GM19351 (cell line): ENCODE results near the gene USP4.
"Not testable (repeated sequence)": the region's sequence is repeated elsewhere in the genome, so short reads cannot be mapped to it uniquely, and the experiment has no call there.

ENCODE experiments used
- ATAC-seq: cut with Tn5 transposase; IDR thresholded peaks from one replicate; pipeline ENCODE4 v1.9.1; 2021; ENCODE audit warnings: mild to moderate bottlenecking, moderate library complexity; ENCODE audit not compliant: unreplicated experiment

The USP4 gene

DNA sequence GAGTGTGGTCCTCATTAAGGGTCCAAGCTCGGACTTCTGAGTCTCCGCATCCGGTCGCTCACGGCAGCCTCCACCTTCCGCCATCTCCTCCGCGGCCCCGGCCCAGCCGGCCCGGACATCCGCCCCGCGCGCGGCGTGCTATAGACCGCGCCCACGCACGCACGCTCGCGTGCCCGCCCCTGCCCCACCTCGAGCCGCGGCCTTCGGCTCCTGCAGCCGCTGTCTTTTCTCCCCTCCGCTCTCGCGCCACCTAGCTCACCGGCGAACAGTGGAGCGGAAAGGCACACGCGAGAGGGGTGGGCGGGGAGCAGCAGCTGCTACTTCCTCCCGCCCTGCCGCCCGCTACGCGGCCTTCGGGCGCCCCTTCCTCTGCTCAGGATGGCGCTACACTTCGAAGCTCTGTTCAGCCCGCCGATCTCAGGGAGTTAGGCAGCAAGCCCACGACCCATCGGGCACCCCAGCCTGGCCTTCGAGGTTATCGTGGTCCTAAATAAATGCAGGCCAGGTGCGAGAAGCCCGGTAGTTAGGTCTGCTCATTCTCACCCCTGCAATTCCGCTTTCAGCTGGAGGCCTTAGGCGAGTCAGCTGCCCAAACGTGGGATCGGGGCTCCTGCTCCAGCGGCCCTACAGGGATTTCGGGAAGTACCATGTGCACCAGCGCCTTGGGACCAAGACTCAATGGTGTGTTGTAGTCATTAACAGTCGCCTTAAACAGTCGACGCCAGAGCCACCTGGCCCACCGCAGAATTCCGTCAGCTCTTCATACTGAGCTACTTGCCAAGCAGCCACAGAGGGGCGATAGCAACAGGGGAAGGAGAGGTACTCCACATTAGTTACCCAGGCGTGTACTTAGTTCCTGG lies at the start of gene USP4:
TSS of gene USP4 (minus strand) at position 113 of the 860 bp plus-strand sequence. CDS start at position 84, 29 bp downstream.
- ATAC-seq = peak; percentile 78

DNA sequence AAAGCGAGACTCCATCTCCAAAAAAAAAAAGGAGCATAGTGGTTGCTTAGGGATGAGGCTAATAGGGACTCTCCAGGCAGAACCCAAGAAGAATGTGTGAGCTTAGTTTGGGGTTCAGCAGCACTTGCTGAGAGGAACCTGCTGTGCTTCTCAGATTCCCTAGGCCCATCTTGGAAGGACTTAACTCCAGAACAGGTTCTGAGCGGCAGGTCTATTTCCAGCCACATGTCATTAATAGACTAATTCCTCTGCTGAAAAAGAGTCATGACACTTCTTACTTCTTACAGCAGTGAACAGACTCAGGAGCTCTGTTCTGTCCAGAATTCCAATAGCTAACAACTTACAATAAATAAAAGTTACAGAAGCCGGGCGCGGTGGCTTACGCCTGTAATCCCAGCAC lies 49.4 kb upstream of the USP4 start:
- no peak for ATAC-seq

- ATAC-seq = no peak
Measured at GRCh38 chr3:49388289-49388820, 48.5 kb upstream of the USP4 start.

- no peak for ATAC-seq
Measured at GRCh38 chr3:49387721-49388120, 47.9 kb upstream of the USP4 start.

DNA sequence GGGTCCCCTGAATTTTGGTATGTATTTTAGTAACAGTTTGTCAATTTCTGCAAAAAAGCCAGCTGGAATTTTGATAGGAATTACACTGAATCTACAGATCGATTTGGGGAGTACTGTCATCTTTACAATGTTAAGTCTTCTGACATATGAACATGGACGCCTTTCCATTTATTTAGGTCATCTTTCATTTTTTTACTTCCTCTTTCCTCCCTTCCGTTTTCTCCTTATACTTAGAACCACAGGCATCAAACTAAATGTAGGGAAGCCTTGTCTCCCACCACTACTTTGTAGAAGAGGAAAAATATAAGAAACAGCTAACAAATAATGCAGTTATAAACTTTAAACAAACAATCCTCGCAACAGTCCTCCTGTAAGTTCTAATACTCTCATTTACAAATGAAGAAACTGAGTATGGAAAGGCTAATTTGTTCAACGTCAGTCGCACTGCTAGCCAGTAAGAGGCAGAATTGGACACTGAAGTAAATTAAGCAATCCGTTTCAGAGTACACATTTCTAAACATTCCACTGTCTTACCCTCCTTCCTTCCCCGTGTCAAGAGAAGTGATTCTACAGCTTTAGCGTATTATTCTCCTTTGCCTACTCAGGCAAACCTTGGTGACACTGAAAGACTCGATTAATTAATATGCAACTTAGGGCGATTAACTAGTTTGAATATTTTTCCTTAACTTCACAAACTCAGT lies 46.4 kb upstream of the USP4 start:
- no peak for ATAC-seq

DNA sequence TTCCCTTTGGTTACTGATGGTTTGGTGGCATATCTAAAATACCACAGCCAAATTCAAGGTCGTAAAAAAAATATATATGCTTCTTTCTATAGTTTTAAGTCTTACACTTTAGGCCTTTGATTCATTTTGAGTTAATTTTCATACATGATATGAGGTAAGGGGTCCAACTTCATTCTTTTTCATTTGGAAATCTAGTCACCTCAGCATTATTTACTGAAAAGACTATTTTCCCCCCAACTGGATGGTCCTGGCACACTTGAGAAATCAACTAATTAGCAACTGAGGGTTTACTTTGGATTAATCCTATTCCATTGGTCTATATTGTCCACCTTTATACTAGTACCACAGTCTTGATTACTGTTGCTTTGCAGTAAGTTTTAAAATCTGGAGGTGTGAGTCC lies 45.8 kb upstream of the USP4 start:
- no peak for ATAC-seq

GRCh38 chr3:49383387-49383786 lies 43.5 kb upstream of the USP4 start:
- ATAC-seq = no peak

DNA sequence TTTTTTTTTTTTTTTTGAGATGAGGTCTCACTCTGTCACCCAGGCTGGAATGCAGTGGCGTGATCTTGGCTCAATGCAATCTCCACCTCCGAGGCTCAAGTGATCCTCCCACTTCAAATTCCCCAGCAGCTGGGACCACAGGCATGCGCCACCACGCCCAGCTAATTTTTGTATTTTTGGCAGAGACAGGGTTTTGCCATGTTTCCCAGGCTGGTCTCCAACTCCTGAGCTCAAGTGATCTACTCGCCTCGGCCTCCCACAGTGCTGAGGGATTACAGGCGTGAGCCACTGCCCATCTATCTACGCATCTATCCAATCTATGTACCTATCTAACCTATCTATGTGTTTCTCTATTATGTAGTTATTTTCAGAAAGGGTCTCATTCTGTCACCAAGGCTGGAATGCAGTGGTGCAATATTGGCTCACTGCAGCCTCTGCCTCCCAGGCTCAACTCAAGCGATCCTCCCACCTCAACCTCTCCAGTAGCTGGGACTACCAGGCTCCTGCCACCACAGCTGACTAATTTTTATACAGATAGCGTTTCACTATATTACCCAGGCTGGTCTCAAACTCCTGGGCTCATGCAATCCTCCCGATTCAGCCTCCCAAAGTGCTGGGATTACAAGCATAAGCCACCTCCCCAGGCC lies 38.5 kb upstream of the USP4 start:
- no peak for ATAC-seq

GRCh38 chr3:49377483-49377882 lies 37.6 kb upstream of the USP4 start:
- no peak for ATAC-seq

DNA sequence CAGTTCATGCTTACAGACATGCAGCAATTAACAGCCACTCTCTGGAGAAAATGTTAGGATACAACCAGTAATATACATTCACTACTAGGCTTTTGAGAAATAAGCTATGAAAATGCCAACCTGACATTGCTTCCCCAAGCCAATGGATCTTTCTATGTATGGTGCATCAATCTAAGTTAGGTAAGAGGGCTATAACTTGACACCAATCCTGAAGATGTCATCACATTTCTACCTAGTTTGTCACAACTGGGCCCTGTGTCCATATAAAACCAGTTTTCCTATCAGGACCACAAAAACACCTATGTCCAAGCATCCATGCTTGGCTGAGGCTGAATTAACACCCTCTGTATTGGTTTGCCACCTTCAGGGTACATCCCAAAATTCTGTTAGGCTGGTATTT lies 32.1 kb upstream of the USP4 start:
- ATAC-seq = no peak

DNA sequence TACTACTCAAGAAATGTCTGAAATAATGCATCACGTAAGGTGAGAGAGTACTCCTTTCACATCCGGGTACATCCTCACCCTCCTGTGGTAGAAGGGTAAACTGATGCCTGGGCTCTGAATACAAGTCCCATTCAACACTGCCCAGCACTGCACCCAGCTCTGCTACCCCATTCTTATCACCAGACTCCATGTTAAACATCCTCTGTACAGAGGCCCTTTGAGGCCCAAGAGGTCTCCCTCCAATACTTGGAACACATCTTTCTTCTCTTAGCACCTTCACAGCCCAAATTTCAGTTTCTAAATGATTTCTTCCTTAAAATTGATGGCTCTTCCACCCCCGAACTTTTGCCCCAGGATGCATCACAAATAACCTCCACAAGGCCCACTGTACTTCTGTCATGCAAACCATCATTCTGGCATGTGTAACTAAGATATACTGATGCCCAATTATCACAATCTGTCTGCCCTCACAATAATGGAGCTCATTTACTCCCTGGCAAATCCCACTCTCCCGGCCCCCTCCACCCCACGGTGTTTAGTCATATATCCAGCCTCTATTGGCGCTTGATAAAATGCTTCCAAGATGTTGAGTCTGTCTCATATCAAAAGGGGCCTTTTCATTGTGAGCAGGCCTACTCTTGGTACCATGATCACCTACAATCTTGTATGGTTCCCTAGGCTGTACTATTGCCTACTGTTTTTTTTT lies 30.9 kb upstream of the USP4 start:
- ATAC-seq = no peak

- ATAC-seq = no peak
Measured at GRCh38 chr3:49362561-49362960, 22.7 kb upstream of the USP4 start.

GRCh38 chr3:49359623-49360022 lies 19.8 kb upstream of the USP4 start:
- no peak for ATAC-seq

GRCh38 chr3:49358884-49359225 lies 19.0 kb upstream of the USP4 start:
- ATAC-seq = no peak

DNA sequence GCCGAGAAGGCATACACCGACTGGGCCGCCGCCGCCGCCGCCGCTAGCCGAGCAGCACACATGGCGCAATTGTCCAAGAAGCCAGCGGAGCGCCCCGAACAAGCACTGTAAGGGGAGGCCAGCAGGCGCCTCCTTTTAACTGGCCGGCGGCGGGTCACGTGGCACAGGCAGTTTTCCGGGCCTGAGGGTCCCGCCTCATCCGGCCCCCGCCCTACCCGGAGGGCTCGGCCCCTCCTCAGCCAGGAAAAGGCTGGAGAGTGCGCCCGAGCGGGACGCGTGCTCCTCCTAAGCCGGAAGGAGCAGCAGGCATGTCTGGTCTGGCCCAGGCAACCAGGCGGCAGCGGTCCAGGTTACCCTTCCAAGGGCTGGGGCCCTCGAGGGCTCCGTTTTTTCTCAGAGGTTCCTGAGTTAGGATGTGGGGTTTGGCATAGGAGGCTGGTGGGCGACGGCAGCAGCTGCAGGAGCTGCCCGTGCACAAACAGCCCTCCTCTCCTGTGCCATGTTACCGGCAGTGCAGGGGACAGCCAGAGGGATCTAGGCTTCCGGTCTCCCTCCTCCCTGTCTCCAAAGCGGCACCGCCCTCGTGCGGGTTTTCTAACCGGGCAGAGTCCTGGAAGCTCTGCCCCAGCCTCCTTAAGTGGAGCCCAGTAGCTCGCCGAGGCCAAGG lies 18.5 kb upstream of the USP4 start, which contains the start of gene GPX1:
TSS of gene GPX1 (minus strand) at position 137 of the 667 bp plus-strand sequence. CDS start at position 62, 75 bp downstream.
- peak; percentile 92 for ATAC-seq

- ATAC-seq = peak; percentile 8
Measured at GRCh38 chr3:49357443-49358216, 17.8 kb upstream of the USP4 start.

GRCh38 chr3:49357095-49357442 lies 17.2 kb upstream of the USP4 start:
- not testable (repeated sequence) for ATAC-seq

DNA sequence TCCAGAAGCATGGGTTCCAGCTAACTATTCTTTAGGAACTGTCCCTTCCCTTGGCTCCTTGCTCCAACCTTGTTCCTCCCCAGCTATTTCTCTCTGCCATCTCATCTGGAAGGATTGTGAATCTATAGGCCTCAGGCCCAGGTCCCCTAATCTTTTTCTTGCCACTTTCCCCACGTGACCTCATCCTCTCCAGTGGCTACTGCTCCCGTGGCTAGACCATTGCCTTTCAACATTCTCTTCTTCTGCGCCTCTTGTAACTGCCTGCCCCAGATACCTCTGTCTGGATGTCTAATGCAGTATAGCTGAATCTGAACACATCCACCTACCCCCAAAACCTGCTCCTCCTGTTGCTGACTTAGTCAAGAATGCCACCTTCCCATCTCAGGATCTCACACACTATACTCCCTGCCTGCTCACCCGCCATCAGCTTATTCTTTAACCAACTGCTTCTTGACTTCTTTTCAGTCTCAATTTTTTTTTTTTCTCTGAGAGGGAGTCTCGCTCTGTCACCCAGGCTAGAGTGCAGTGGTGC lies 13.1 kb upstream of the USP4 start:
- no peak for ATAC-seq

- ATAC-seq = no peak
Measured at GRCh38 chr3:49352281-49352680, 12.4 kb upstream of the USP4 start.
